Prostate gland (tissue), 2 donors: ENCODE data around the gene CA14.

ENCODE experiments used
- CTCF ChIP-seq, 4 experiments: fragments of 200-600 bp in 2 of 4; fragments of 450-650 bp in 2 of 4; sonication (generic) in 2 of 4; IDR thresholded peaks; 1 replicate in 3 of 4; 2 replicates in 1 of 4; pipeline ENCODE4 v1.5.1; 2016 to 2019; ENCODE audit warnings: antibody characterized with exemption in 4 of 4, mild to moderate bottlenecking in 2 of 4, moderate library complexity in 2 of 4
- POLR2A ChIP-seq: fragments of 450-650 bp; IDR thresholded peaks from one replicate; pipeline ENCODE4 v1.6.1; 2016; ENCODE audit warnings: antibody characterized with exemption, mild to moderate bottlenecking
- POLR2AphosphoS5 ChIP-seq: sonication (generic); formaldehyde crosslinking; IDR thresholded peaks from one replicate; pipeline ENCODE4 v1.6.1; 2017; ENCODE audit warnings: antibody characterized with exemption

GRCh38 chr1:150282558-150282958 lies 25.0 kb downstream of the CA14 start:
- TF ChIP-seq POLR2A (peak; percentile 9), CTCF (IDR thresholded peaks at IDR 0.05) (no peak), POLR2AphosphoS5 (peak; percentile 4)
